Hematopoietic multipotent progenitor cell treated with erythropoietin and hydrocortisone succinate and interleukin-3 and kit ligand, for 8 days (in vitro differentiated cells): ENCODE data around the gene PLVAP.
A peak's percentile ranks its signal among the peaks of the same experiment; 100 is the strongest.

ENCODE experiments used
- DNase-seq: peaks from one replicate; pipeline ENCODE4 v3.0.0-alpha.2; 2015

Gene PLVAP

DNA sequence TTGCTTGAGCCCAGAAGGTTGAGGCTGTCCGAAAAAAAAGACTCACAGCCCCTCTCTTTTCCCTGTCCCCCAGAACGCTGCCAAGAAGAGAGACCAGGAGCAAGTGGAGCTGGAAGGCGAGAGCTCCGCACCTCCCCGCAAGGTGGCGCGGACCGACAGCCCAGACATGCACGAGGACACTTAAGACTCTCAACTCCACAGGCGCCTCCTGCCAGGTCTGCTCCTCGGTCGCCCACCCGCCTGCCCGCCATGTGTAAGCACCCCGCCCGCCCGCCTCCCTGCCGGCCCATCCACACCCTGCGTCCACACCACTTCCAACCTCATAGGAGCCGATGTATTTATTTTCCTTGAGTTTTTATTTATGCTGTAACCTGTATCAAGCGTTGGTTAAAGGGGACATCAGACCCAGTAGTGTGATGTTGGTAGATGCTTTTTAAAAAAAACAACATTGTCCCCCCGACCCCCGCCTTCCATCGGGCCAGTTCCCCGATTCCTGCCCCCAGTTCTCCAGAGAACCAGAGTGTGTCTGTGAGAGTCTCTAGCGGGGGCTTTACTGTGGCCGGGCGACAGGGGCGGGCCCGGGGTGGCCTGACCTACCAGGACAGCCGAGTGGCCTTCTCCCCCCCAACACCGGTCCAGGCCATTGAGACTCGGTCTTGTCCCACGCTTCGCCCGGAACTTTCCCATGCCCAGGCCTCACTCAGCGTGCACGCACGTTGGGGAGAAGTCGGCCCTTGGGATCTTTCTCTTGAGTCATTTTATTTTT lies 57.5 kb downstream of the PLVAP start:
- DNase-seq, result no peak

DNA sequence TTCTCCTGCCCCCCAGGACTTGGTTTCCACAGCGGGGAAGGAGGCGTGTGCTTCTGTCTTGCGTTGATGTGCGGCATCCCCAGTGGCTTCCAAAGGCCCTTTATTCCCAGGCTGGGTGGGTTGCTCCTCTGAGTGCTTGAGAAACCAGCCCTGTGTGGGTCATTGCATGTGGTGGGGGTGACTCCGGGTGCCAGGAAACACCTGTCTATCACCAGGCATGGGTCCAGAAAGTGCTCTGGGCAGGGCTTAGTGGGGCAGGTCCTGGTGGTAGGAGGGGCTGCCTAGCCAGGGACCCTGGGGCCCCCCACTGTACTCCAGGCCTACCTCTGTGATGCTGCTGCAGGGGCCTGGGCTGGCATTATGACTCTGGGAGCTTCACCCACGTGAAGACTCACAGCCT lies 58.2 kb downstream of the PLVAP start:
- no peak for DNase-seq

DNA sequence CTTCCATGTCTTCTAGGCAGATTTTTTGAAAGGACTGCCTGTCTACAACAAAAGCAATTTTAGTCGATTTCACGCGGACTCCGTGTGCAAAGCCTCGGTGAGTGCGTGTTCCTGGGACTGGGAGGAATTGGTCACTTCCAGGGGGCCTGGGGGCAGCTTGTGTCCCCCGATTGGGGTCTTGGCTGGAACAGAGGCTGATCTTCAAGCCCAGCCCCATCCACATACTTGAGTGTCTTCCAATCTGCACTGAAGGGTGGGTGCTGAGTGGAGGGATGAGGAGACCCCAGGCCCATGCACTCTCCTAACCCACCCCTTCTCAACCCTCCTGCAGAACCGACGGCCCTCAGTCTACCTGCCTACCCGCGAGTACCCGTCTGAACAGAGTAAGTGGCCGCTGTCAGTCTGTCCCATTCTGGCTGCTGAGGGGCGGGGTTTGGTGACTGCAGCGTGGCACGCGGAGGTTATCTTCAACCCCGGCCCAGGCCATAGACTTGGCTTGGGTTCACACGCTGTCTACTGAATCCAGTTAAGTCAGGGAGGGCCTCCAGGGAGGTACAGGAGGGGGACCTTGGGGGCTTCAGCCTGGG lies 63.0 kb downstream of the PLVAP start:
- DNase-seq, result no peak

DNA sequence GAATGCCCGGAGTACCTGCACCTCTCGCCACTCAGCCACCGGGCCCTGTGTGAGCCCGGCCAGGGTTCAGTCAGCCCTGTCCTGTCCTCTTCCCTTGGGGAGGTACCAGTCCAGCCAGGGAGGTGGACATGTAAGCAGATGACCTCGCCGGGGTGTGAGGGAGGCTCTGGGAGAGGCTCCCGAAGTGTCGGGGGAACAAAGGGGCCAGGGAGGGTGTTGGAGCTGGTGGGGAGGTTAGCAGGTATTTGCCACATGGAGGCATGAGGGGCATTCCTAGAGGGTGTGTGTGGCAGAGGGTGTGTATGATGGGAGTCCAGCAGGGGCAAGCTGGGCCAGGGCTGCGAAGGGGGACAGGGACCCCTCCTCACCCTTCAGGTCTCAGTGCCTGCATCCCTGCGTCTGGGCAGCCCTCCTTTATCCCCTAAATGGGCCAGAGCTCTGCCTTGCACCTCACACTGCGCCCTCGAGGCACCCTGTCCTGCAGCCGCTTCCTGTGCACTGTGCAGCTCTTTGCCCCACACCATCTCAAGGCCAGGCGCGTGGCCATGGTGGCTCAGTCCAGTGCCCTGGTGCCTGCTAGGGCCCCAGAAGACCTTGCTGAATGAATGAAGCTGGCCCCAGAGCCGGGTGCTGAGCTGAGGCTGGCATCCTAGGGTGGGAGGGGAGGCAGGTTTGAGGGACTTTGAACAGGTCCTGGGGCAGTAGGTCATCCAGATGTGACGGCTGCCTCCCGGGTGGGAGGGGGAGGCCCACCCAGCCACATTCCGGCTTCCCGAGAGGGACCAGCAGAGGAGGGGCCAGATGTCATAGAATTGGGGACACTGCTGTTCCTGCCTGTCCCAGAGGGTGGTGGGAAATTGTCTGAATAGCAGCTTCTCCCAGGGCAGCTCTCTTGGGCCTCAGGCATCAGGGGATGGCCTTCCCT lies 64.7 kb downstream of the PLVAP start:
- DNase-seq, result no peak

DNA sequence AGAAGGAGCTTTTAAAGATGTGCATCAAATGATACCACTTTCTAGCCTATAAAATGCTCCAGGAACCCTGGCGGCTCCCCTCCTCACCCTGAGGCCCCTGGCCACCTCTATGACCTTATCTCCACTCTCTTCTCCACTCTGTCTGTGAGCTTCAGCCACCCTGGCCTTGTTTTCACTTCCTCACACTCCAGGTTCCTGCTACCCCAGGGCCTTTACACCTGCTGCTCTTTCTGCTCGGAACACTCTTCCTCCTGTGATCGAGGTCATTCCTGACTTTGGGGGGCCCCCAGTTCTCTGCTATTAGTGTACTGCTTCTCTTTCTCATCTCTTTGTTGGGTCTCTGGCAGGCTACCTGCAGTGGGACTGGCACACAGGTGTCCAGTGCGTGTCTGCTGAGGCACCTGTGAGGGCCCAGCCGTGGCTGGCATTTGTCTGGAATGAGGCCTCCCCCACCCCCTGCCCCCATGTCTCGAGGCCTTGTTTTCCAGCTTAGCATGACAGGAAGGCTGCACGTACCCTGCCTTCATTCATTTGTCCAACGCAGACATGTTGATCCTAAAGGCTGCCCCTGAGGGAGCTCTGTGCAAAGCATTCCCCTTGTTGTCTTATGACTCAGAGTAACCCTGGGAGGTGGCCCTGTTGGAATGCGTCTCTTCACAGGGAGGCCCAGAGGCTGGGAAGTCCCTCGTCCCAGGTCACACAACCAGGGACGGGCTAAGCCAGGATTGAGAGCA lies 65.5 kb downstream of the PLVAP start:
- no peak for DNase-seq

DNA sequence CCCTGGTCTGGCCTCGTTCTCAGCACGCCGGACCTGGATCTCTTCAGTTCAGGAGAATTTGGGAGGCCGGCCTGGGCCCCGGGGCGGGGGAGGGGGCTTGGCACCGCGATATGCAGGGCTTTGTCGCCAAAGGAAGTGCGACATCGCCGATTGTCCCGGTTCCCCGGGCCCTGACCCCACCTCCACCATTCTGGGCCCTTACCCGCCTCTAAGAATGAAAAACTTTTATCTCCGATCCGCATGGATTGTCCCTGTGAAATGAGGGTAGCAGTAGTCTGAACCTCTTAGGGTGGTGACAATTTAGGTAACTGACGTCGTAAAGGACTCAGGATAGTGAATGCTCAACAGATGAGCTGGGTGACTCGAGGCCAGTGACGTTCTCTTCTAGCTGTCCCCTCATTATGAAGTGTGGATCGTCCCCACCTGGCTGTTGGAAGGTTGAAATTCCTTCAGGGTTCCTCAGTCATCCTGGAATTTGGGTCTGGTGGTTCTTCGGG lies 67.1 kb downstream of the PLVAP start:
- DNase-seq, result no peak

DNA sequence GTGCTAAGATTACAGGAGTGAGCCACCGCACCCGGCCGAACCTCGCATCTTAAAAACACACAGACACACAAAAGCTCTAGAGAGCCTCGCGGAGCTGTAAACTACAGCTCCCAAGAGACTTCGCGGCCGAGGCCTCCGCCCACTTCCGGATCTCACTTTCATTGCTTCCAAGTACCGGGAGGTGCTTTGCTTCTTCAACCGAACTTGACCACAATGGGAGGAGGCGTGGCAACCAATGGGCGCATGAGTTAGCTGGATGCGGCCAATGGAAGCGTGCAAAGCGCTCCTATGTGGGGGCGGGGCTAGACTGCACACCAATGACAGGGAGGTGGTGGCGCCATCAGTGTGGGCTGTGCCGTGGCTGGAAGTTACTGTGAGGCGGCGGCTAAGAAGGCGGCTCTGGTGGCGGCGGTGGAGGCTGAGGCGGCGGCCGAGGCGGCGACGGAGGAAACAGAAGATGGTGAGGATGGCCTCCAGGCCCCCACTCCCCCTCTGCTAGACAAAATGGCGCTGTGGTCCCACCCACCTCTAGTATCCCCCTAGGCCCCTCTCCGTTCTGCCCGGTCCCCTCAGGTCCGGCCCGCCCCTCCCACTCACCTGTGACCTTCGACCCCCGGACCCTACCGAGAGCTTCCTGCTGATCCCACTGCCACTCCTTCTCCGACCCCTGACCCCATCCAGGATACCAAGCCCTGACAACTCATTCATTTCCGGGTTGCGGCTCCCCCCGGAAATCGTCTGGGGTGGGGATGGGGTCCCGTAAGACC lies 67.8 kb downstream of the PLVAP start, which contains the start of gene DDA1:
DDA1 (plus strand) TSS at position 366 of the 767 bp plus-strand sequence; CDS start at position 458, 92 bp downstream.
- DNase-seq, result peak; percentile 100

DNA sequence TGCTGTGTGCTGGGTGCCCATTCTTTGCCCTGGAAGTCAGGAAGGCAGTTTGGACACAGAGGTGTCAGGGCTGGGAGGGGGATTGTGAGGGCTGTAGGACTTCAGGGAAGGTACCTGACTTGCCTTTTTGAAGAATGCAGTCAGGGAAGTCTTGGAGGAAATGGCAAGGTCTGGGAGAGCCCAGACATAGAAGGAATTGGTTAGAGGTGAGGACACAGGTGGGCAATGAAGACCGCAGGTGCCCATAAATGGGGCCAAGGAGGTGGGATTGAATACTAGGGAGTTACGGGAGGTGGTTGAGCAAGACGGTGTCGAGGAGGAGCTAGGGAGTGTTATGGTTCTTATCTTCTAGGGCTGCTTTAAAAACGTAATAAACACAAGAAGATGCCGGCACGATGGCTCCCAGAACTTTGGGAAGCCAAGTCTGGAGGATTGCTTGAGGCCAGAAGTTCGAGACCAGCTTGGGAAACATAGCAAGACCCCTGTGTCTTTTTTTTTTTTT lies 69.2 kb downstream of the PLVAP start:
- DNase-seq, result no peak

DNA sequence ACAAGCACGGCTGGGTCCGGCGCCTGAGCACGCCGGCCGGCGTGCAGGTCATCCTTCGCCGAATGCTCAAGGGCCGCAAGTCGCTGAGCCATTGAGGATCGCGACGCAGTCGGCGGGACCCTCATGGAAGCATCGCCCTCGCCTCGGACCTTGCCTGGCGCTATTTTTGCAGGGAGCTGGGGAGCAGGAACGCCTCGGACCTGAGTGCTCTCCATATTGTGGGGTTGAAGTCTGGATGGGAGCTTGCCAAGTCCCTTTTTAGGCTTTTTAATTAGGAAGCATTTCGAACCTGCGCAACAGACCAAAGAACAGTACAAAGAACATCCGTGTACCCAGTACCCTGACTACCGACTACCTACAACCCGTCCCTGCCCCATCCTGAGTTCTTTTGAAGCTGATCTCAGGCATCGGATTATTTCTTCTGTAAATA lies 70.8 kb downstream of the PLVAP start:
- DNase-seq, result peak; percentile 35

DNA sequence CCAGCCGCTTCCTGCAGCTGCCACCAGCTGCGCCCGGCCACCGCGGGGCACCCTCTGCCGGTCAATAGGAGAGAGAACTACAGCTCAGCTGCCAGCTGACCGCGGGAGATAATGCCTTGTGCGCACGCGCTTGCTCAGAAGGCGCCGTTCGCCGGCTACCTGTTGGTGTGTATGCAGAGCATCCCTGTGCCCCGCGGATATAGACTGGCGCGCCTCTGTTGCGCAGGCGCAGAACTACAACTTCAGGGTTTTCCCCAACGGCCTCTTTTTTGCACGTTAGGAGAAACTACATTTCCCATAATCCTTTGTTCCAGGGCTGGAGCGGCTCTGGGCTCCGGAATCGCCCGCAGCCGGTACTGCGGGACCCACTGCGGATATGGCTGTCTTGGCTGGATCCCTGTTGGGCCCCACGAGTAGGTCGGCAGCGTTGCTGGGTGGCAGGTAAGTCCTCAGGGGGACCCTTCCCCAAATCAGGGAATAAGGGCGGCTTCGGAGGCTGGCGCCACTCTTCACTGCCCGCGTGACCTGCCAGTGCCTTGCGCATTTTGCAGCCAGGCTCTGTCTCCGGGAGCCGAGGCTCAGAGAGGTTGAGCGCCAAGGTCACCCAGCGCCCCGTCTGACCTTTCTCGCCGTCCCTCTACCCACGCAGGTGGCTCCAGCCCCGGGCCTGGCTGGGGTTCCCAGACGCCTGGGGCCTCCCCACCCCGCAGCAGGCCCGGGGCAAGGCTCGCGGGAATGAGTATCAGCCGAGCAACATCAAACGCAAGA lies 71.4 kb downstream of the PLVAP start, which contains the start of gene MRPL34:
MRPL34 (plus strand) TSS at position 356 of the 768 bp plus-strand sequence; CDS start at position 377, 21 bp downstream.
- peak; percentile 100 for DNase-seq

DNA sequence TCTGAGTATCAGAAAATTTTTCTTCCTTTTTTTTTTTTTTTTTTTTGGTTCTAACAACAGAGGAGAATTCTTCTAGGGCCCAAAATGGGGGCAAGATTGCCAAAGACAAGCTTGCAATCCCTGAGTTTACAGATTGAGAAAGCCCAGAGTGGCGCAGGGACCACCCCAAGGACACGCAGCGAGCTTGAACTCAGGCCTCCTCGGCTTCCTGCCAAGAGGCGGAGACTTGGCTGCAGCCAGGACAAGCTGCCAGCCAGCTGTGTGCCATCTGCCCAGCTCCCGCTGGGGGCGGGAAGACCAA lies 72.0 kb downstream of the PLVAP start:
- no peak for DNase-seq

DNA sequence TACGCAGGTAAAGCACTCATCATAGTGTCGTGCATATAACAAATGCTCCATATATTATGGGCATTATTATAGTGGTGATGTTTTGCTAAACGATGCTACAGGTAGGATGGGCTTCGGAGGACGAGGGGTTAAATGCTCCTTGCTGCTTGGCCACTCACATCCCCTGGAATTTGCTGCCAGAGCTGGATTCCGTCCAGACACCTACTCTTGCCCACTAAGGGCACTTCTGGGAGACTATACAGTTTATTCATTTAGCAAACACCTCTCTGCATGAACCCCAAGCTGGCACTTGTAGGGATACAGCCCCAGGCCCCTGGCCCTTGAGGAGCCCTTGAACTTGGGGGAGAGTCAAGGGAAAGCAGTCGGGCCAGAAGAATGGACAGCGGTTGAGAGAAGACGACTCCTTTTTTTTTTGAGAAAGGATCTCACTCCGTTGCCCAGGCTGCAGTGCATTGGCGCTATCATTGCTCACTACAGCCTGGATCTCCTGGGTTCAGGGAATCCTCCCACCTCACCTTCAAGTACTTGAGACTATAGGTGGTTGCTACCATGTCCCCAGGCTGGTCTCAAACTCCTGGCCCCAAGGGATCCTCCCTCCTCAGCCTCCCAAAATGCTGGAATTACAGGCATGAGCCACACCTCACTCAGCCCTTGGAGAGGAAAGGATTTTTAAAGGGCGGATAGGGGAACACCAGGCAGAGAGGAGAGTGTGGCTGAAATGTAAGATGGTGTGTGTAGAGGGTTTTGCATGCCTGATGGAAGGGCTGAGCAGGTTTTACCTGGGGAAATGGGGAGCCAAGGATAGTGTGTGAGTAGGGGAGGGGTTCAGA lies 72.5 kb downstream of the PLVAP start:
- DNase-seq, result no peak

DNA sequence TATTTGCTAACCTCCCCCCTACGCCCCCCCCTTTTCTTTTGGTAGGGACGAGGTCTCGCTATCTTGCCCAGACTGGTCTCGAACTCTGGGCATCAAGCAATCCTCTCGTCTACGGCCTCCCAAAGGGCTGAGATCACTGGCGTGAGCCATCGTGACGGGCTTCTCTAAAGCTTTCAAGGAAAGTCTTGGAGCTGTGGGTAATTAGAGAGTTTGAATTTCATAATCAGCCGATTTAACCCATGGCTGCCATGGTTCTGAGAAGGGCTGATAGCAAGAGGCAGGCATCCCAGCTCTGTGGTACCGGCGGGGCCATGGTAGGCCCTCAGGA lies 73.2 kb downstream of the PLVAP start:
- no peak for DNase-seq

DNA sequence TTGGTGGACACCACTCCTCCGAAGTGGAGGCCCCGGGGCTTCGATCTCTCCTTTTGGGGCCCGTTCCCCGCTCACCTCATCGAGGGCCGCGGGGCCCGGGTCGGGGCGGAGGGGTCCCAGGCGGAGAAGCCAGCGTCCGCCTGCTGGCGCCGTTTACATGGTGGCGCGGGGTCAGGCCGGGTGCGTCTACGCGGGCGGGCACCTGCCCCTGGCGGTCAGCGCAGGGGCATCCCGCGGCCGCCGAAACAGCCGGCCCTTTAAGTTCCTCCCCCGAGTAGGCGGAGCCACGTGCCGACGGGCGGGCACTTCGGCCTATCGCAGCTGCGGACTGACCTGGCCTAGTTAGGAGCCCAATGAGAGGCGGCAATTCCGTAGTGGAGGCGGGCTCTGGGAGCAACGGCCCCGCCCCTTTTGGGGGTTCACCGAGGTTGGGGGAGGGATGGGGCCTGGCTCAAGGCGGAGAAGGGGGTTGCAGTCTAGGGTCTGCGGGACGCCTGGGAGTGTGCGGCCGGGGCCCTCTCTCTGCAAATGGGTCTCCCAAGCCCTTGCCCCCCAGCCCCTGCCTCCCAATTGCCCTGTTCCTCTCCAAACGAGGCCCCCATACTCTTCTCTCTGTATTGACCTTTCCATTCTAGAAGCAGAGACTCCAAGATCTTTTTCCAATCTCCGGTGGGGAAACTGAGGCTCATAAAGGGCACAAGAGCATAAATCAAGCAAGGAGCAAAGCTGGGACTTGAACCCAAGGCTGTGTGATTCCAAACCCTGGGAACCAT lies 73.8 kb downstream of the PLVAP start, which contains the start of gene ABHD8:
ABHD8 (minus strand) TSS at position 259 of the 773 bp plus-strand sequence. CDS start 1,809 bp downstream, outside the sequence.
- DNase-seq, result peak; percentile 95

DNA sequence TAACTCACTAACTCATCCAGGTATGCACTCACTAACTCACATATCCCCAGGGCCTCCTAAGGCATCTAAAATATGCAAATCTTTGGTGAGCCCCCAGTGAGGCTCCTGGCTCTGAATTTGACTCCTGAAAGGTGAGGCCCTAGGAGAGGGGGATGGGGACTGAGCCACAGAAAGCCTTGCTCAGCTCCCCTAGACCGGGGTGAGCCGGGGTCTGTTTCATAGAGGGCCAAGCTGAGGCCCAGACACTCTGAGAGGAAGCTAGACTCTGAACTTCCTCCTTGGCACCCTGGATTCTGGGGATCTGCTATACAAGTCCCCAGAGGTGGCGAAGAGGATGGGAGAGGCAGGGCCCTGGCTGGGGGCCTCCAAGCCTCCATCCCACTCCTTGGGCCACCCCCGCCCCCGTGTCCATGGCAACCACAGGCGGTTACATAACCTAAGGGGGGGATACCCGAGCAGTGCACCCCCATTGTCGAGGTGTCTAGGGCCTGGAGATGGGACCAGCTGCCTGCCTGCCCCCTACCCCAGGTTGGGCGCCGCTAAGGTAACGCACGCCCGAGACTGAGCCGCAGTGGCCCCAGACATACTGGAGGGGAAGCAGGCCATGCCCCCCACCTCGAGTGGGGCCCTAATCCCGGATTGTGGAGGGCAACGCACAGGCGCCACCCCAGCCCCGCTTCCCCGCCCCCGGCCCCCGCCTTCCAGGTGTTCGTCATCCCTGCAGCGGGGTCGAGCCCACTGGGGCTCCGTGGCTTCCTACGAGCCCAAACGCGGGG lies 74.6 kb downstream of the PLVAP start:
- DNase-seq, result no peak
